ENCODE data around the gene PRDX1.
"Not testable (repeated sequence)": the region's sequence is repeated elsewhere in the genome, so short reads cannot be mapped to it uniquely, and the experiment has no call there.

The PRDX1 gene

DNA sequence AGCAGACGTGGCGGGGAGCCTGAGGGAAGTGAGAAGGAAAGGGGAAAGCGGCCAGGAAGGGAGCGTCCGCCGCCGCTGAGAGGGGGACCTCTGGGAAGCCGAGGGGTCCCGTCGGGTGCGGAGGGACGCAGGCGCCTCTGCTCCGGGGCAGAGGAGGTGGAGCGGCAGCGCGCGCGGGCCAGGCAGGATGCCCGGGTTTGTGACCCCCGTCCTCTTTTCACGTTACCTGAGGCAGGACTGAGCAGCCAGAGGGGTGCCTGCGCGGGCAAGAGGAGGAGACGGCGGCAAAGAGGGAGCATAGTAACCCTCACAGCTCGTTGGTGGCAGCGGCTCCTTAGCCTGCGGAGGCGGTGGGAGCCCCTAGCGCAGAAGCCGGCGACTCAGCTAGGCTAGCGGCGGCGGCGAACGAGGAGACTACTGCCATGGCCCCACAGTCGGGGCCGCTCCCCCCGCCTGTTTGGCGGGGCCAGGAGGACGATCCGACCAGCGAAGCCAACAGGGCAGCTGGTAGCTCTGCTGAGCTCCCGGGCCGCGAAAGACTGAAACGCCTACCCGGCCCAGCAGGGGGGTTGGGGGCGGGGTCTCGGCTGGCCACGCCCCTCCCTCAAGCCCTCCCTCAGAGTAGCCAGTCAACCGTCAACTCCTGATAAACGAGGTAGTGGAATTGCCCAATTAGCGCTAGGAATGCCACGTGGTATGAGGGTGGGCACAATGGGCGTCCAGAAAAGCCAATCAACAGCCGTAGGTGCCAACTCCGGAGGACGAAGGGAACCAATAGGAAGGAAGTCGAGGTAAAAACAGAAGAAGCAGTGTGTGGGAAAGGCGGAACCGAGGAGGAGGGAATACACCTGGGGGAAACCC lies 30.8 kb downstream of the PRDX1 start, which contains the start of gene TESK2:
Gene TESK2, minus strand, starts transcription at position 538 of the 861 bp plus-strand sequence. CDS start 33,378 bp downstream, outside the sequence.
- peak; percentile 99 for DNase-seq (ENCODE audit: low spot score)
- Histone ChIP-seq H3K4me3 (peak within 1 kb of the TSS; percentile 83), H3K27ac (peak within 1 kb of the TSS; percentile 84 to 88)
- TF ChIP-seq, protein P1, sequence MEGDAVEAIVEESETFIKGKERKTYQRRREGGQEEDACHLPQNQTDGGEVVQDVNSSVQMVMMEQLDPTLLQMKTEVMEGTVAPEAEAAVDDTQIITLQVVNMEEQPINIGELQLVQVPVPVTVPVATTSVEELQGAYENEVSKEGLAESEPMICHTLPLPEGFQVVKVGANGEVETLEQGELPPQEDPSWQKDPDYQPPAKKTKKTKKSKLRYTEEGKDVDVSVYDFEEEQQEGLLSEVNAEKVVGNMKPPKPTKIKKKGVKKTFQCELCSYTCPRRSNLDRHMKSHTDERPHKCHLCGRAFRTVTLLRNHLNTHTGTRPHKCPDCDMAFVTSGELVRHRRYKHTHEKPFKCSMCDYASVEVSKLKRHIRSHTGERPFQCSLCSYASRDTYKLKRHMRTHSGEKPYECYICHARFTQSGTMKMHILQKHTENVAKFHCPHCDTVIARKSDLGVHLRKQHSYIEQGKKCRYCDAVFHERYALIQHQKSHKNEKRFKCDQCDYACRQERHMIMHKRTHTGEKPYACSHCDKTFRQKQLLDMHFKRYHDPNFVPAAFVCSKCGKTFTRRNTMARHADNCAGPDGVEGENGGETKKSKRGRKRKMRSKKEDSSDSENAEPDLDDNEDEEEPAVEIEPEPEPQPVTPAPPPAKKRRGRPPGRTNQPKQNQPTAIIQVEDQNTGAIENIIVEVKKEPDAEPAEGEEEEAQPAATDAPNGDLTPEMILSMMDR (IDR thresholded peaks at IDR 0.05) = no peak

- peak overlapping the region; percentile 84 to 88 for H3K27ac ChIP-seq
- no peak for DNase-seq (ENCODE audit: low spot score)
- TF ChIP-seq, protein P1 (IDR thresholded peaks at IDR 0.05) = no peak
- H3K4me3 ChIP-seq = peak overlapping the region; percentile 83
Observed at GRCh38 chr1:45490121-45490625, 31.5 kb downstream of the PRDX1 start.

DNA sequence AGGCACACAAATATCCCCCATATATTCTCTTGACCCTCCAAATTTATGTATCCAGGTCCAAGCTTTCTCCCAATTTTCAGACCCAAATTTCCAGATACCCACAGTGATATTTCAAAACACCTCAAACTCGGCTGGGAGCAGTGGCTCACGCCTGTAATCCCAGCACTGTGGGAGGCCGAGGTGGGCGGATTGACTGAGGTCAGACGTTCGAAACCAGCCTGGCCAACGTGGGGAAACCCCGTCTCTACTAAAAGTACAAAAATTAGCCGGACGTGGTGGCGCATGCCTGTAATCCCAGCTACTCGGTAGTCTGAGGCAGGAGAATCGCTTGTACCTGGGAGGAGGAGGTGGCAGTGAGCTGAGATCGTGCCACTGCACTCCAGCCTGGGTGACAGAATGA lies 32.3 kb downstream of the PRDX1 start:
- H3K27ac ChIP-seq = not testable (repeated sequence)

GRCh38 chr1:45488666-45489377 lies 32.9 kb downstream of the PRDX1 start:
- TF ChIP-seq, protein P1 (IDR thresholded peaks at IDR 0.05) = no peak
- no peak overlapping the region for H3K27ac ChIP-seq
- no peak overlapping the region for H3K4me3 ChIP-seq
- no peak for DNase-seq (ENCODE audit: low spot score)

More for the DNA sequence above, 32.3 kb downstream of the PRDX1 start:
- H3K4me3 ChIP-seq; DNase-seq (ENCODE audit: low spot score): not testable (repeated sequence)

DNA sequence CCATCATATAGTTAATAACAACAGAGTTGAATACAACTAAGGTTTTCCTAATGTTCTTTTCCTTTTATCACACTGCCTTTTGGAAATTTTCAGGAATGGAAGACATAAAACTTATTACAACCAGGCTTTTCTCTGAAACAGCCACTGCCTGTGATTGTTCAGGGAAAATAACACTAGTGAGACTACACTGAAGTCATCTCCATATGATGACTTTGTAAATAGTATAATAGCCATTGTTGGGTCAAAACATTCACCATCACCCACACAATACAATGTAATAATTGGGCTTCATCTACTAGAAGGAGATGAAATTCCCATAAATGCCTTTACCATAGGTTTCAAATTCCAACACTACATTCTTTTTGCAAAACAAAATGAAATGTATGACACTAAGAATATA lies 35.7 kb downstream of the PRDX1 start:
- DNase-seq (ENCODE audit: low spot score) = no peak
- H3K4me3 ChIP-seq = no peak overlapping the region
- no peak overlapping the region for H3K27ac ChIP-seq
- TF ChIP-seq, protein P1 (IDR thresholded peaks at IDR 0.05) = no peak

DNA sequence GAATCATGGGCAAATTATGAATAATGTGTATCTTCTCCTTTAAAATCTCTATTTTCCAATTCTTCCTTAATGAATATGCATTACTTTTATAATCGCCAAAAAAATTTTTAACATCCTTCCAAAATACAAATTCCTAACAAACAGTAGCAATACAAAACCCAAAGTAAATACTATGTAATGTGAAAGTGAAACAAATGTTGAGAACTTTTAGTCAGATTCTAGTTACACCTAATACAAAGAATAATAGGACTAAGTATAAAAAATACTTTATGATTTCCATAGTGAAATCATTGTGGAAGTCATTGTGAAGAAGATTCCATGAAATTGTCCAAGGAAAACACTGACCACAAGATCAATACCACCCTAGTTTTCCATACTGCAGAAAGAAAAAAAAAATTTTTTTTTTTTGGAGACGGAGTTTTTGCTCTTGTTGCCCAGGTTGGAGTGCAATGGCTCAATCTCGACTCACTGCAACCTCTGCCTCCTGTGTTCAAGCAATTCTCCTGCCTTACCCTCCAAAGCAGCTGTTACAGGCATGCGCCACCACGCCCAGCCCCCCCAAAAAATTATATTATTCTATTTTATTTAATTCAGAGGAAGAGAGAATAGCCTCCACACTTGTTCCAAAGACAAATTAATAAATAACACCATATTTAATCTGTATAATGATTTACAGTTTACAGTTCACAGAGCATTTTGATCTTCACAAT lies 42.5 kb downstream of the PRDX1 start:
- DNase-seq (ENCODE audit: low spot score) = no peak
- TF ChIP-seq, protein P1 (IDR thresholded peaks at IDR 0.05) = no peak
- no peak overlapping the region for H3K4me3 ChIP-seq
- H3K27ac ChIP-seq = no peak overlapping the region

All from coronary artery (tissue), 2 donors.